Stimulated activated CD8-positive, alpha-beta memory T cell treated with anti-CD3 and anti-CD28 coated beads, Interleukin-4, amount 100 ng/mL, for 48 hours (primary cell): Measurements from ENCODE around the gene GSN.

Source experiments
- DNase-seq: peaks from one replicate; pipeline ENCODE4 v3.0.0-alpha.2; 2020

Gene GSN

DNA sequence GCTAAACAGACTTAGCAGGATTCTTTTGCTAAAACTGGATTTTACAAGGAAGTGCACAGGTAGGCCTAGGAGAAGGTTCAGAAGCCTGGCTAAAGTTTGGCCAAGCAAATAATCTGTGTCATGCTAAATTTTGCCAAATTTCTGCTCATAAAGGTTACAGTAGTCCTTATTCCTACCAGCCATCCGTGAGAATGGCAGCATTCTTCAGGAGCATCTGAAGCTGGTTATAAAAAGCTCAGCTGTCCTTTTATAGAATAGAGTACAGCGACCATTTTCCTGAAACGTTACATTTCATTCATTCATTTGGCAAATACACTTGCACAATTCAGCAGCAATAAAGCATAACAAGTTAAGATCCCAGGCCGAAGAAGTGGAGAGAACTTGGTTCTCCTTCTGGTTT lies 6.9 kb downstream of the GSN start:
- no peak for DNase-seq

DNA sequence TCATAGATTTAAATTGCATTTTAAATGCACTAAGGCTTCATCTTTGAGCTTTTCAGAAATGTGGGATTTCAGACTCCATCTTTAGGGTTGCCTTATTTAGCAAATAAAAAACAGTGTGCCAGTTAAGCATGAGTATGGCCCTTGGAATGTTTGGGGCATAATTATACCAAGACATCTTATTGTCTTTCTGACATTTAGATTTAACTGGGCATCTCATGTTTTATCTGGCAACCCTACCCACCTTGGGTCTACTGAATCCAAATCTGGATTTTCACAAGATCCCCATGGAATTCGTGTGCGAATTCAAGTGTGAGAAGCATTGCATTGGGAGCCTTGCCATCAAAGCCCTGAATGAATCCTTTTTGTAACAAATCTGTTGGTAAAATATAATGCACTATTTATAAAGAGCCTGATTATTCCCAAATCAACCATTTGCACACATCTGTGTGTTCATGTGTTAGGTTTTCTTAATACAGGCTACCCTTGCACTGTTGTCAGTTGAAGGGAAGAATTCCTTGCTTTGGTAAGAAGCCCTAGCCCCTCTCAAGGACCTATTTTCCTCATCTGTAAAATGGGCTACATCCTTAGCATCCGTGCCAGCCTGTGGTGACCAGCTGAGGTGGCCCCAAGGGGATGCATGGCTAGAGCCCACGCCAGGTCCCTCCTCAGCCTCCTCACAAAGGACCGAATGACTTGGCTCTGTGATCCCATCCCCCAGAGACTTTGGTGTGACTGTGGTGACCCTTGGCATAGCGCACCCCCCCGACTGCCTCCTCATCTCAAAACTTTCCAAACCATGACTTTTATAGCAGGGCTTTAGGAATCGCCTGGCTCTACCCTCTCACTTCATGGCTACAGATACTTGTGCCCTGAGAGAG lies 8.1 kb downstream of the GSN start:
- no peak for DNase-seq

DNA sequence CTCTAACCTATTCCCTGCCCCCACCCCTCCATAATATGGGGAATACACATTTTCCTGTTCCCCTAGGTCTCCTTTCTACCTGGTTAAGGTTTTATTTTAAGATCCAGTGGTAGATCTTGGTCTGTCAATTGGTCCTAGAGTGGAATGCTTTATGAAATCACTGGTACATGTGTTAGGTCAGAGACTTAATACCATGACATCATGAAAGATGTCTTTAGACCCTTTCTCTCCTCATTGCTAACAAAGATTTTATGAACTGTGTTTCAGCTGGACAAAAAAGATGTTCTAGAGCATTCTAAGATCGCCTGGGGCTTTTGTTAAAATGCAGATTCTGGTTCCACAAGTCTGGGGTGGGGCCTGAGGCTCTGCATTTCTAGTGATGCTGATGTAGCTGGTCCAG lies 9.1 kb downstream of the GSN start:
- no peak for DNase-seq

DNA sequence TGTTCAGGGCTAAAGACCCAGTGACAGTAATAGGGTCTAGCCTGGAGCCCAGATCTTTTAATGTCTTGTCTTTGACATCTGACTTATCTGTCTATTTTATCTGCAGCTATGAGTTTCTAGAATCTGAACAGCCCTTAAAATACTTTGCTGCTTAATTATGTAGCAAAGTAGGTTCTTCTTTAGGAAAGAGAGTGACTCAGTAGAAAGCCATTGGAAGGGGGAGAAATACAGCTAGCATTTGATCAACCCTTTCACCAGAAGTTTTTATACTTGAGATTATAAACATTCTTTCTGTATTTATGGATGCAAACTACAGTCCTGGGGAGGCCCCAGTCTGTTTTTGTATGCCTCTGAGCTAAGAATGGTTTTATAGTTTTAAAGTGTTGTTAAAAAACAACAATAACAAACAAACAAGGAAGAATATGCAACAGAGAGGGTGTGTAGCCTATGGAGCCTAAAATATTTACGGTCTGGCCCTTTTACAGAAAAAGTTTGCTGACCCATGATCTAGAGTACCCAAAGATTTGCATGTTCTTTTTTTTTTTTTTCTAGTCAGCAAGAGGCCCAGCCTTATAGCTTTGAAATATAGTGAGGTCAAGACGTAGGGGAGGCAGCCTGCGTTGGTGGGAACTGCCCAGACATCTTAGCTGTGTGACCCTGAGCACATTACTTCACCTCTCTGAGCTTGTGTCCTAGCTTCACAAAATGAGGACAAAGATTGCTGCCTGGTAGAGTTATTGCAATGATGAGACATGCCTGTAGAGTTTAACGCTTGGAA lies 9.7 kb downstream of the GSN start:
- DNase-seq: no peak

DNA sequence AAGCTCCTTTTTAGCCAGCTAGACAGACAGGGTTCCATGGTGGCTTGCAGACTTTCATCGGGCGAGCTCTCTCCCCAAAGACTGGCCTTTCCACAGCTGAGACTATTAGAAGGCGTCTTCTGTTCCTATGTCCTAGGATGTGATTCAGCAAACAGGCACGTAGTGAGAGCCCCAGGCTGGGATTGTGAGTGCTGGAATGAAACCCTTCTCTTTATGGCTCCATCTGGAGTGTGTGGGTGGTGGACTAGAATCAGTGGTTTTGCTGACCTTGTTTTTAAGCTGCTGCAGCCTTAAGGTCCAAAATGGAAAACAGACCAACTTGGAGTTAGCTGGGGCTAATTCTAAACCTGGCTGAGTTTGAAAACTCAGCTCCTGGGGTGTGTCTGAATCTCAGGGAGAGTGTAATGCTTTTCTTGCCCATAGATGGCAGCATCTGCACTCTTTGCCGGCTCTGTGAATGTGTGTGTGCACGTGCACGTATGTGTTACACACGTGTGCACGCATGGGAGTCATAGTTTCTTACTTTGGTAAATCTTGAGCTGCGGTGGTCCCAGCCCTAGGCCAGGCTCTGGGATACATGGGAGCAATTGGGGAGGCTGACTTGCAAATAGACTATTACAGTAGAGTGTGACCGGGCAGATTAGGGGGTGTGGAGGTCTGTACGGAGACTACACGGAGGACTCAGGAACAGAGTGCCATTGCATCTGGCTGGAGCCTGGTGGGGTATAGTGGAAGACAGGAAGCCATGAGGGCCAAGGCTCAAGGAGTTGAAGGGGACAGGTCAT lies 10.7 kb downstream of the GSN start:
- peak; percentile 56 for DNase-seq

DNA sequence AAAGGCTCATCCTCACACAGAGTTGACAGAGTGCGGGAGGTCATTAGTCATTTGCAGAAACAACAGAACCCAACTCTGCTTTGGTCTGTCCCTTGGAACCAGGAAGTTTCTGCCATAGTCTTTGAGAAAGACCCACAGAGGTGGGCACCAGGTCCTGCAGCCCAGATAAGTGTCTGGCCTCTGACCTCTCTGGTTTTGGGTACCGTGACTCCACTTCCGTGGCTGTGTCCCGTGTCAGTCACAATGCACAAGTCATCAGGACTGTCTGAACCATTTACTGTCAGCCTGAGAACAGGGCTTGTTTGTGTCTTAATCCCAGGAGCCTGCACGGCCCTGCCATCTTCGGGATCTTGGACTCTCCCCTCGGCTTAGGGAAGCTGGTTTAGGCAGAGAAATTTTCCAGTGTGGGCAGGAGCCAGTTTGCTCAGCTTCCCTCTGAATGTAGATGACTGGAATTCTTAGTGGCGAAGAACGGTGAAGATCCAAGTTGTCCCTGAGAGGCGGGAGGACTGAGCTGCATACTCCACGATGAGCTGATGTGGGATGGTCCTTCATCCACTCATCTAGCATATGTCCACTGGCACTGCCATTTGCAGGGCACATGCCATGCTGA lies 11.9 kb downstream of the GSN start:
- DNase-seq: no peak

DNA sequence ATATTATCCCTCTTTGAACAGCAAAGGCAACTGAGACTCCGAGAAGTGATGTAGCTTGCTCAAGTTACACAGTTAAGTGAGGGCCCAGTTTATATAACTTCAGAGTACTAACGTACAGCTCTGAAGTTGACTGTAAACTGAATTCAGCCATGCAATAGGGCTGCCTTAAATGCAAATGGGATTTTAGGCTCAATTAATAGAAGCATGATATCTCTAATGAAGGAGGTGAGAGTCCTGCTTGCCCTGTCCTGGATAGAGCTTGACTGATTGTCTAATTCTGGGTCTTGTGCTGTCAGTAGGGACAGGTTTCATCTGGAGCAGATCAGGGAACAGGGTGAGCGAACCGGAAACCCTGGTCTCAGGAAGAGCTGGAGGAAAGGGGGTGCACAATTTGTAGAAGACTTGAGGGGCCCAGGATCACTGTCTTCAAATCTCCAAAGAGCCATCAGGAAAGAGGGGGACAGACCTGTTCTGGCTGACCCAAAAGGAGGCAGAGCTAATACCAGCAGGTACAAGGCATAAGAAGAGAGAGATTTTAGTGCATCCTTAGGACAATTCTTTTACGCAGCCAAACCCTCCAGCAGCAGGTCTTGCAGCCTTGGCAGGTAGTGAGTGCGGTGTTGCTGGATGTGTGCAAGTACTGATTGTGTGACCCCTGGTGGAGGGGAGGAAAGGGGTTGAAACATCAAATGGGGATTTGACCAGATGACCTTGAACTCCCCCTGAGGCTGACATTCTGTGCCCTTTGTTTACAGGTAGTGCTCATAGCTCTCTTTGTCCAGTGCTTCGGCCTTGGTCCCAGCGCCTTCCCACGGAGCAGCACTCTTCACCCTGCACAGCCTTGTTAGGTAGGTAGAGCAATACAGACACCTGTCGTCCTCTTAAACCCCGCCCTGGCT lies 13.0 kb downstream of the GSN start:
- DNase-seq: no peak

DNA sequence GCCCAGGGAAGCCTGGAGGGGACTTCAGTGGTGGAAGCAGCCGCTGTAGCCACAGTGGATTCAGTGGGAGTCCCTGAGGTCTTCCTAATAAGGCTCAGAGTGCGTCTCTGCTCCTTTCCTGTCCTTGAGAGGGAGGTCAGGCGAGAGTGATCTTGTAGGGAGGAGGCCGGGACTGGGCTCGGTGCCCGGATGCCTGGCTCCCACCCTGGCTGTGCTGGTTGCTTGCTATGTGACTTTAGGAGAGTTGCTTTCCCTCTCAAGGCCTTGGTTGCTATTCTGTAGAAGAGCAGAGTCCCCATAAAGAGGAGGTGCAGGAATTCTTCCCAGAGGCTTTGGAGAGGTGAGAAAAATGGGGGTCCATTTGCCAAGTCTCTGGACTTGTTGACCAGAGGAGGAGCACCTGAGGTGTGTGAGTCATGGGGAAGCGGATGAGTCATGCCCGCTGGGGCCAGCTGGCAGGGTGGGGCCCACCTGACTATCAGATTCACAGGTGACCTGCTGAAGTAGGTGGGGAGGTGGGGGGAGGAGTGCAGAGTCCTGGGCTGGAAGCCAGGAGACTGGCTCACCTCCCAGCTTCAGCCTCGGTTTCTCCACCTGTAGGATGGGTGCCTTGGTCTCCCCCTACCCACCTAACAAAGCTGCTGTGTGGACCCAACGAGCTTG lies 13.8 kb downstream of the GSN start:
- DNase-seq: no peak

DNA sequence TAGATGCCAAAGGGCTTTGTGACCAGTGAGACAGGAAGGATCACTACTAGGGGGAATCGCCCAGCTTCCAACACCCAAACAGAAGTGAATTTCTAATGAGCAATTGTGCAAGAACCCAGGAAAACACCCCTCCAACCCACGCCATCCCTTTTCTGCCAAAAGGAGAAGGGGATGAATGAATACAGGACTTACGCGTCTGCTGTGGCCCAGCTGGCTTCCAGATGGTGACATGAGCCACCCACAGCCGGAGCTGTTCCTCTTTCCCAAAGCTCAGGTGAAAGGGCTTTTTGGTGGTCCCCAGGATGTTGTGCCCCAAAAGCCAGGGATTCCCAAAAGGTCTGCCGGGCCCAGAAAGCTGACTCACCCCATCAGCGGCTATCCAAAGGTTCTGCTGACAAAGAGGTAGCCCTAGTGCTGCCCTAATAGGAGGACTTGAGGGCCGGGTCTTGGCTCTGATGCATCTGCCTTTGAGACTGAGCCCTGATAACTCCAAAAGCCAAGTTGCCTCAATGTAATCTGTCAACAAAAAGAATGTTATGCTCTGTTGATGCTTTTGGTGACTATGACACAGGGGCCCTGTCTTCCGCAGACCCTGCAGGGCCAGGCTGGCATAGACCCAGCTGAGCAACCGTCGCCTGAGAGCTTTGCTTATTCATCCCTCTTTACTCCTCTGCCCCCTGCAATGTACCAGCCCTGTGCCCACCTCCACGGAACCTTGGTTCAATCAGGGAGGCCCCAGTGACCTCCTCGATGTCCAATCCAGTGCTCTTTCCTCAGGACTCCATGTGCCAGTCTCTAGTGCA lies 14.5 kb downstream of the GSN start:
- no peak for DNase-seq

DNA sequence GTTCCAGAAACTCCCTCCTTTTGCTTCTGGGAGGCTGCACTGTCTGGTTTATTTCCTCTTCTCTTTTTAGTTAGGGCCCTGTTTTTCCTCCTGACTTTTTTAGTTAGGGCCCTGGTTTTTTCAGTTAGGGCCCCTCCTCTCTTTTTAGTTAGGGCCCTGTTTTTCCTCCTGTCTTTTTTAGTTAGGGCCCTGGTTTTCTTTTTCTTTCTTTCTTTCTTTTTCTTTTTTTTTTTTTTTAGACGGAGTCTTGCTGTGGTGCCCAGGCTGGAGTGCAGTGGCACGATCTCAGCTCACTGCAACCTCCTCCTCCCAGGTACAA lies 15.1 kb downstream of the GSN start:
- DNase-seq: no peak

DNA sequence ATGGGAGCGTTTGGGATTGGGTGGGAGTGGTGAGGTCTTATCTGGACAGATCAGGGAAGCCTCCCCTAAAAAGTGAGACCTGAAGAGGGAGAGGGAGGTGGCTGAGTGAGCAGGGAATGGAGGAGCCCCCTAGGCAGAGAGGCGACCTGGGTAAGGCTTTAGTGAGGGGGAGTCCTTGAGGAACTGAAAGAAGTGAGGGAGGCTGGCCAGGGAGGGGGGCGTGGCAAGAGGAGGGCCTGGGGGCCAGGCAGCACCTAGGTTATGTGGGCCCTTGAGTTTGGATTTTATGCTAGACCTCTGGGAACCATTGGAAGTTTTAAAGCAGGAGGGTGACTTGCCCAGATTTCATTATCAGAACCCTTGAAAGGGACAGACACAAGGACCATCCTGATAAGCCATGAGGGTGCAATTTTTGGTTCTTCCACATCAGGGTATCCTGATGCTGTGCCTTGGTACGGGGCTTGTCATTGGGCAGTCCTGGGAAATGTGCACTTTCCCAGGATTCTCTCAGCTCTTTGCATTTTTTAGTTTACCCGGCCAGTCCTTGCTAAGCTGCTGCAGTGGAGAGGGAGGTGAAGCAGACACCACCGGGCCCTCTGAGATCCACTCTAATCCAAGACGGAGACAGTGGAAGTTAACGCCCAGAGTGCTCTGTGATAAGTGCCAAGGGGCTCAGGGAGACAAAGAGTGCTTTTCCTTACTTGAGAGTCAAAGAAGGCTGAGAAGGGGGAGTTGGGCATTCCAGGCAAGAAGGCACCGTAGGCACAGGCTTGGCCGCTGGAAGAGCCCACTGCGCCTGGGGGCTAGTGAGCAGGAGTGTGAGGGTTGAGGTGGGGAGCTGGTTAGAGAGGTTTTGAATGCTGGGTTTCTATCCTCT lies 16.1 kb downstream of the GSN start:
- DNase-seq: no peak

DNA sequence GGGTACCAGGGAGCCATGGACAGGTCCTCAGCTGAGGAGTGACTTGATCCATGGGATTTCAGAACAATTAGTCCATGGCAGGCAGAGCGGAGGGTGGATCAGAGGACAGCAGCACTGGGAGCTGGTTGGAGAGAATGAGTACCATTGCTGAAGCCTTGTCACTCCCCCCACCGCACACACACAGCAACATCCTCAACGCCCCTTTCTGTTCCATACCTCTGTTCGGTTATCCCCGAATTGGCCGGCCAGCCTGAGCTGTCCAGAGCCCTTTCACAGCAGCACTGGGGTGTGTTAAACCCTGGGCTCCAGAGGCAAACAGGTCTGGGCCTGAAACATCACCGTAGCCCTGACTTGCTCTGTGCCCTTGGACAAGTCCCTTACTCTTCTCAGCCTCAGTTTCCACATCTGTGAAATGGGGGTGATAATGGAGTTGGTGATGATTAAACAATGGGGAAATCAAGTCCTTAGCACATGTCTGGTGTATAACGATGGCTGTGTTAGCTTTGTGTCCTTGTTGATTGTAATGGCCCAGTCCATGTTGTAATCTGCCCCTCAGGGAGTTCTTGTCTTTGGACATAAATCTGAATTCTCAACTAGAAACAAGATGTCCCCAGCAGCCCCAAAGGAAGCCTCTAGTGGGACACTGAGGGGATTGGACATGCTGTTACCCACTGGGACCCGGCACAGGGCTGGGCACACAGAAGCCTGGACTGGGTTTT lies 16.9 kb downstream of the GSN start:
- DNase-seq: no peak

DNA sequence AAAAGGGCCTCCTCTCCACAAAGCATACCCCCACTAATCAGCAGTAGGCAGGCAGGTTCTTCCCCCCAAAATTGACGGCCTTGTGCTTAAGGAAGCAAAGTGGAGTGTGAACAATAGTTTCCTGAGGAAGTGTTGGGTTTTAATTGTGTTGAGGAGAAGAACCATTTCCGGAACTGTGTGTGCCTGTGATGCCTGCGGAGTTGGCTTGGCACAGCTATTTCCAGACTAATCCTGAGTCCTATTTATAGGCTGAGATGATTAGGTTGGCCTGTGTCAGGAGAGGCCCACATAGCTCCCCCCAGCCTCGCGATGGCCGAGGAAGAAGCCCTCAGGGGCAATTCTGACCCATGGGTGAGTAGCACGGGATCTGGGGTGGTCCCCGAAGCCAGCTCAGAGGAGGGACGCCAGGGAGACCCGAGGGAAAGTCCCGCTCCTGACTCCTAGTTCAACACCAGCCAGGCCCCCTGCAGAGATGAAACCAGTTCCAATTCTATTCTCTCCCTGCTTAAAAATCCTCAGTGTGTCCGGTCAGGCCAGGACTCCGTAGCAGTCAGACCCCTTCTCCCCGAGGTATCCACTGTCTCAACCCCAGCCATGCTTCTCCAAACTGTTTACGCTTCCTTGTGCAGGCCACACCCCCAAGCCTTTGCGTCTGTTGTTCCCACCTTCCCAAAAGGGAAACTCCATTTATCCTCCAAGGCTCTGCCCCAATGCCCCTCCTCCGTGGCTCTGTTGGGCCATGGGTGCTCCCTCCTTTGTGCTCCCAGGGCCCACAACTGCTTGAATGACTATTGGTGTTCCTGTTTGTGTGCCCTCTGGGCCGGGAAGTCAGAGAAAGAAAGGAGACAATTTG lies 18.1 kb downstream of the GSN start:
- no peak for DNase-seq

DNA sequence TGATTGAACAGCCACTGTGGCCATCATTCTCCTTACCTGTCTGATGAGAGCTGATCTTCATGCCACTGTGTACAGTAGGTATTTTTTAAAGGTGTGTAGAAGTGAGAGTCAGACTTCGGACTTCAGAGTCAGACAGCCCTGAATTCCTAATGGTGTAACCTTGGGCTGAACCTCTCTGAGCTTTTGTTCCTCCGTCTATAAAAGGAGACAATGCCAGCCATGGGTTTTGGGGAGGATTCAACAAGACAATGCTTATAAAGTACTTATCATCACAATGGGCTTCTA lies 18.7 kb downstream of the GSN start:
- DNase-seq: no peak

DNA sequence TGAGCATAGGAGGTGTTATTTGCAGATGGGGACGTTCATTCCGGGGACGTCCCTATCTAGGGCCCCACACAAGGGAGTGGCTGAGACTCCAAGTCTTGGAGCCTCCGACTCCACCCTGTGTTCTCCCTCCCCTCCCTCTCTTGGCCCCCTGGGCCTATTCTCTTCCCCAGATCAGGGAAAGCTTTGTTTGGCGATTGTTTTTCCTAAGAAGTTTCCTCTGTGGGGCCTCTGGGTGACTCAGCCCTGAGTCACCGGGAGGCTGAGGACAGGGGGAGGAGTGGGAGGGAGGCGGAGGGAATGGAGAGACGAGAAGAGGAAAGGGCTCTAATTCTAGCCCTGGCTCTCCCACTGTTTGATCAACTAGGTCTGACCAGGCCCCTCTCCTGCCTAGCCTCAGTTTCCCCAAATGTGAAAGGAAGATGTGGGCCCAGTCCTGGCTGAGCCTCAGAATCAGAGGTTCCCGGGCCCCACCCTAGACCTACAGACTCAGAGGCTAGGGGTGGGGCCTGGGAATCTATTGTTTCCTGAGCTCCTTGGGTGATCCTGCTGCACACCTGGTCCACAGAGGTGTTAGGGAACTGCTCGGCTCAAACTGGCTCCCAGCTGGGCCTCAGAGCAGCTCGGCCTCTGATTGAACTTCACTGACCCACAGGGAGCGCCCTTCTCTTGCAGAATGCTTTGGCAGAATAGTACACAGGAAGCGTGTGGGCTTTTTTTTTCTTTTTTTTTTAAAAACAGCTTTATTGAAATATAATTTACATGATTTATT lies 19.2 kb downstream of the GSN start:
- DNase-seq: peak; percentile 51

DNA sequence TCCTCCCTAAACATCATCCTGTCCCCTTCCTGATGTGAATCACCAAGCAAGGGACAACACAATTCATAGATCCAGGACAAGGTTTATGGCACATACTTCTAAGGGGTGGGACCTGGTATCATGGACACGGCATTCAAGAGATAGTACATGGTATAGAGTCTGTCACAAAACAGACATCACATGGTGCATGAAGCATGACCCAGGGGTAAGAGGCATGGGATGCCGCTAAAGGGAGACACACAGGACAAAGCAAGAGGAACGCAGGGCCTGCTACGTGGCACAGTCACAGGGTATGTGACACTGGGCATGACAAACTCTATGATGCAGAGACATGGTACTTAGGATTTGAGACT lies 20.7 kb downstream of the GSN start:
- no peak for DNase-seq

DNA sequence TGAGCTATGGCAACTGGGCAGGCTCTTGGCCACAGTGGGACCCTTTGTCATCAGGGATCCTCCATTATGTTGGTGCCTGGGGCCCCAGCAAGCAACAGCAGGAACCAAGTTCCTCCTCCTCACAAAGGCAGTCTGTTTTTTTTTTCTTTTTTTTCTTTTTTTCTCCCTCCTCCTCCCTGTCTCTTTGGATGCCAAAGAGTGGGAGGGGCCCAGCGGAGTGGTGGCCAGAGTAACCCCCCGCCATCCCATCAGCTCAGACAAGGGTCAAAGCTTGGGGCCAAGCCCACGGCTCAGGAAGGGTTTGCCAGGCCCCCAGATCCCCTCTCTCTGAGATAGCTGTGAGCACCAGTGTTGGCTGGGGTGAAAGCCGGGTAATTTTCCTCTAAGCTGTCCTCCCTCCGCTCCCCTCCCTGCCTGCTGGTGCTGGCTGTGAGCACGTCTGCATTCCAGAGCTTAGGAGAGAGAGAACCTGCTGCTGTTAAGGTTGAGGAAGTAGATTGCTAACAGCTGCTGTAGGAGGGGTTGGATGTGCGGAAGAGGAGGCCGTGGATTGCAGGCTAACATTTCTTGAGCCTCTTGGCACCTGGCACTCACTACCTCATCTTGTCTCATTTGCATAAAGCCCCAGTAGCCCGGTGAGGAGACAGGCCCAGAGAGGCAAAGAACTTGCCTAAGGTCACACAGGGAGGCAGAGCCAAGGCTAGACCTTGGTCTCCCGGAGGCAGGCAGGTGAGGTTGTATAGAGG lies 21.2 kb downstream of the GSN start:
- no peak for DNase-seq
